DOHH2 (cell line): ENCODE data around the gene ABCA1.

Experiments used
- H3F3A ChIP-seq: fragments of 200-600 bp; sonication (generic), shearing (Covaris generic); 2 replicates; pipeline ENCODE4 v1.6.0; 2016; ENCODE audit warnings: antibody characterized with exemption, mild to moderate bottlenecking; ENCODE audit not compliant: control insufficient read depth, insufficient read depth
- H3K27ac ChIP-seq: fragments of 200-600 bp; sonication (generic); 2 replicates; pipeline ENCODE4 v1.5.1; 2014; ENCODE audit warnings: low read depth, mild to moderate bottlenecking, low read length, moderate library complexity
- H3K27me3 ChIP-seq: fragments of 200-600 bp; sonication (generic); 2 replicates; pipeline ENCODE4 v1.6.1; 2014; ENCODE audit warnings: mild to moderate bottlenecking, low read length, mixed read lengths; ENCODE audit not compliant: control insufficient read depth
- H3K36me3 ChIP-seq: fragments of 200-600 bp; sonication (generic); 2 replicates; pipeline ENCODE4 v1.6.1; 2014; ENCODE audit warnings: mild to moderate bottlenecking, low read length, moderate library complexity, mixed read lengths; ENCODE audit not compliant: control insufficient read depth
- H3K4me1 ChIP-seq: fragments of 200-600 bp; sonication (generic); 2 replicates; pipeline ENCODE4 v1.6.1; 2014; ENCODE audit warnings: mild to moderate bottlenecking, low read length, mixed read lengths; ENCODE audit not compliant: control insufficient read depth
- H3K4me2 ChIP-seq: fragments of 200-600 bp; sonication (generic); 2 replicates; pipeline ENCODE4 v1.6.0; 2014; ENCODE audit warnings: mild to moderate bottlenecking, low read length, moderate library complexity
- H3K4me3 ChIP-seq: fragments of 200-600 bp; sonication (generic); 2 replicates; pipeline ENCODE4 v1.5.1; 2014; ENCODE audit warnings: mild to moderate bottlenecking, low read length, mixed read lengths
- H3K79me2 ChIP-seq: fragments of 200-600 bp; sonication (generic); 2 replicates; pipeline ENCODE4 v1.6.1; 2014; ENCODE audit warnings: mild to moderate bottlenecking, low read length, mixed read lengths; ENCODE audit not compliant: control insufficient read depth
- H3K9me2 ChIP-seq: fragments of 200-600 bp; sonication (generic); replicated peaks from 2 replicates; pipeline ENCODE4 v1.6.1; 2014; ENCODE audit warnings: mild to moderate bottlenecking, low read length, mixed read lengths; ENCODE audit not compliant: control insufficient read depth
- H3K9me3 ChIP-seq: fragments of 200-600 bp; sonication (generic); 2 replicates; pipeline ENCODE4 v1.6.1; 2014; ENCODE audit warnings: antibody characterized with exemption, low read length, mixed read lengths; ENCODE audit not compliant: control insufficient read depth, insufficient read depth
- H4K20me1 ChIP-seq: fragments of 200-600 bp; sonication (generic); 2 replicates; pipeline ENCODE4 v1.6.0; 2014; ENCODE audit warnings: low read depth, mild to moderate bottlenecking, antibody characterized with exemption, low read length, moderate library complexity; ENCODE audit not compliant: control insufficient read depth, insufficient read depth
- CTCF ChIP-seq: fragments of 200-600 bp; sonication (generic); IDR thresholded peaks from one replicate; pipeline ENCODE4 v1.5.1; 2014; ENCODE audit warnings: antibody characterized with exemption, mild to moderate bottlenecking, low read depth, low read length; ENCODE audit not compliant: poor library complexity, severe bottlenecking
- EZH2phosphoT487 ChIP-seq: fragments of 200-600 bp; sonication (generic); IDR thresholded peaks from 2 replicates; pipeline ENCODE4 v1.6.1; 2017; ENCODE audit warnings: borderline replicate concordance, mild to moderate bottlenecking, antibody characterized with exemption, low read length, moderate library complexity, mixed read lengths

The ABCA1 gene

GRCh38 chr9:104795857-104796256, 132.1 kb downstream of the ABCA1 start:
- H3K9me3 ChIP-seq: no peaks in the 10 kb centered on the region
- no peaks in the 10 kb centered on the region for H4K20me1 ChIP-seq
- no peaks in the 10 kb centered on the region for H3K4me1 ChIP-seq
- no peak overlapping the region for H3K4me2 ChIP-seq
- no peaks in the 10 kb centered on the region for H3K27me3 ChIP-seq
- H3K9me2 ChIP-seq: no peaks in the 10 kb centered on the region
- no peak overlapping the region for H3K4me3 ChIP-seq
- peaks cover 90% of the 10 kb centered on the region for H3K36me3 ChIP-seq
- H3K27ac ChIP-seq: no peak overlapping the region
- TF ChIP-seq CTCF: no peak
- no peak for TF ChIP-seq EZH2phosphoT487
- no peaks in the 10 kb centered on the region for H3K79me2 ChIP-seq
- H3F3A ChIP-seq: no peaks in the 10 kb centered on the region

GRCh38 chr9:104795082-104795481, 132.9 kb downstream of the ABCA1 start:
- Histone ChIP-seq H3K4me1 (no peaks in the 10 kb centered on the region), H3K9me2 (no peaks in the 10 kb centered on the region), H3K9me3 (no peaks in the 10 kb centered on the region), H3K27ac (no peak overlapping the region), H3K4me2 (no peak overlapping the region), H3K36me3 (peaks cover 90% of the 10 kb centered on the region), H3K79me2 (no peaks in the 10 kb centered on the region), H4K20me1 (no peaks in the 10 kb centered on the region), H3K4me3 (no peak overlapping the region), H3K27me3 (no peaks in the 10 kb centered on the region), H3F3A (no peaks in the 10 kb centered on the region)
- no peak for TF ChIP-seq EZH2phosphoT487
- no peak for TF ChIP-seq CTCF

GRCh38 chr9:104794070-104794469, 133.9 kb downstream of the ABCA1 start:
- H3K27me3 ChIP-seq: no peaks in the 10 kb centered on the region
- H3K27ac ChIP-seq: no peak overlapping the region
- no peak overlapping the region for H3K4me2 ChIP-seq
- no peaks in the 10 kb centered on the region for H3K9me2 ChIP-seq
- H3K36me3 ChIP-seq: peaks cover 93% of the 10 kb centered on the region
- H3K79me2 ChIP-seq: no peaks in the 10 kb centered on the region
- no peak overlapping the region for H3K4me3 ChIP-seq
- TF ChIP-seq CTCF: no peak
- no peak for TF ChIP-seq EZH2phosphoT487
- H4K20me1 ChIP-seq: no peaks in the 10 kb centered on the region
- no peaks in the 10 kb centered on the region for H3F3A ChIP-seq
- no peaks in the 10 kb centered on the region for H3K4me1 ChIP-seq
- no peaks in the 10 kb centered on the region for H3K9me3 ChIP-seq

- H3K27me3 ChIP-seq: no peaks in the 10 kb centered on the region
- H3K9me2 ChIP-seq: no peaks in the 10 kb centered on the region
- no peaks in the 10 kb centered on the region for H3K79me2 ChIP-seq
- no peak overlapping the region for H3K4me3 ChIP-seq
- no peaks in the 10 kb centered on the region for H4K20me1 ChIP-seq
- no peaks in the 10 kb centered on the region for H3F3A ChIP-seq
- peaks cover 1% of the 10 kb centered on the region for H3K4me1 ChIP-seq
- no peaks in the 10 kb centered on the region for H3K9me3 ChIP-seq
- no peak overlapping the region for H3K27ac ChIP-seq
- H3K4me2 ChIP-seq: no peak overlapping the region
- TF ChIP-seq CTCF: no peak
- TF ChIP-seq EZH2phosphoT487: no peak
- peaks cover 98% of the 10 kb centered on the region for H3K36me3 ChIP-seq
Observed at GRCh38 chr9:104788251-104788650, 139.7 kb downstream of the ABCA1 start.
